GM12872 (cell line): ENCODE data around the gene EYA2.

Experiments
- CTCF ChIP-seq: IDR thresholded peaks from 3 replicates; pipeline ENCODE4 v1.5.1; 2011; ENCODE audit warnings: low read depth, mild to moderate bottlenecking, low read length, moderate library complexity; ENCODE audit not compliant: insufficient read depth

Gene EYA2

GRCh38 chr20:47097691-47098622, 203.3 kb downstream of the EYA2 start:
- TF ChIP-seq CTCF, result no peak

DNA sequence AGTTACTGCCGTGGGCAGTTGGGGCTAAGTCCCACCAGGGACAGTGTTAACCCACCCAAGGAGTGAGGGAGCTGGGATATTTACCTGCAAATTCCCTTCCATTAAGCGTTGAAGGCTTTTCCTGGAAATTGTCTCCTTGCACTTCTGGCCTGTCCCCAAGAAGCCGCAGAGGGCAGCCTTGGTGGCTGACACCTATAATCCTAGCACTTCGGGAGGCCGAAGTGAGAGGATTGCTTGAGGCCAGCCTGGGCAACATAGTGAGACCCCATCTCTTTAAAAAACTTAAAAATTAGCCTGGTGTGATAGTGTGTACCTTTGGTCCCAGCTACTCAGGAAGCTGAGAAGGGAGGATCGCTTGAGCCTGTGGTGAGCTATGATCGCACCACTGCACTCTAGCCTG, 204.4 kb downstream of the EYA2 start:
- TF ChIP-seq CTCF, result no peak

- TF ChIP-seq CTCF, result no peak
These were observed 205.3 kb downstream of the EYA2 start for GRCh38 chr20:47099825-47100441.

DNA sequence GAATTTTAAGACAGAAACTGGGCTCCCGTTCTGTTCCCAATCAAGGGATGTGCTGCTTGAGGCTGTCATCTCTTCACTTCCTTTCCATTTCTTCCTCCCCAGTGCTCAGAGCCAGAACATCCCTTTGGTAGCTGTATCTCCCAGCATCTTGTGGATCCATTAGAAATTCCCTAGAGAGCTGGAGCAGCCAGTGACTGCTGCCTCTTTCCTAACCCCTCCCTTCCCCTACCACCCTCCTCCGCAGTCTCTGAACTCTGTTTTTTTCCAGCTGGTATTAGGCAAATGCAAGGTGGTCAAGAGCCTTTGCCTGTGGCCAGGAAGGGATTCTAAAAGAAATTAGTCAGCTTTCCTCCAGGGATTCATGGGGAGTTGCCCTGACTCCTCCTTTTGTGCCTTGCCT, 208.0 kb downstream of the EYA2 start:
- no peak for TF ChIP-seq CTCF

GRCh38 chr20:47106786-47107185, 212.1 kb downstream of the EYA2 start:
- no peak for TF ChIP-seq CTCF

DNA sequence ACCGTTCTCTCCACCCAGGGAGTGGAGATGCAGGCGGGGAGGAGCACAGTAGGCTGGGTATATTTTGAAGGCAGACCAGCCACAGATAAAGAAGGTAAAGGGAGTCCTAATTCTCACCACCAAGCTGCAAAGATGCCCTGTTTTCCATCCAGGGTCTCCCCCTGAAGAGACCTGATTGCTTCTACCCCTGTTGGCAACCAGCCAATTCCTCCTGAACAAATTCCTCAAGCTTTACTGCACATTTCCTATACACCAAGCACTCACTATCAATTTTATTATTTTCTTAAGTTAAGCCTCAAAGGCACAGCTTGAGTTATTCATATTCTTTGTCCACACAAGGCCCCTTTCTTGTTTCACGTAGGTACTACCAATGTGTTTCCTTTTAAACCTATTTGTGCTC, 214.4 kb downstream of the EYA2 start:
- TF ChIP-seq CTCF, result no peak

GRCh38 chr20:47110819-47111218, 216.2 kb downstream of the EYA2 start:
- no peak for TF ChIP-seq CTCF
